Body of pancreas (tissue), 4 donors: ENCODE data around the gene PMPCA.

Experiments used
- POLR2A ChIP-seq, 3 donors: fragments of 450-650 bp; IDR thresholded peaks; one replicate each; pipeline ENCODE4 v1.6.1; 2016; ENCODE audit warnings: antibody characterized with exemption in 3 of 3, mild to moderate bottlenecking in 2 of 3
- TF ChIP-seq, protein P1 (sequence below), 7 experiments: fragments of 450-650 bp in 4 of 7; fragments of 200-600 bp in 3 of 7; sonication (generic) in 3 of 7; IDR thresholded peaks; one replicate each; pipeline ENCODE4 v1.5.1; 2016 to 2019; ENCODE audit warnings: antibody characterized with exemption in 7 of 7

DNA sequence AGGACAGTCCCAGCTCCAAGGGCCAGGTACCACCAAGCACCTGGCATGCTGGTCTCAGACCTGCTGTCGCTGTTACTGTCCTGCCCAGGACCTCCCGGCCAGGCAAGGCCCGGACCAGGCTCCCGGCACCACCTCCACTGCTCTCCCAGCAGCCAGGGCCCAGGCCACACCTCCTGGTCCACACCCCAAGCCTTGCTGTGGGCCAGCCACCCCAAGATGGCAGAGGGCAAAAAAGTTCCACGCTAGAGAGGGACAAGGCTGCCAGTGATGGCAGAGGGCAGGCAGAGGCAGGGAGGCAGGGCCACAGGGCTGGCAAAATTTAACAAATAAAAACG lies 48.0 kb upstream of the PMPCA start:
- TF ChIP-seq, protein P1, sequence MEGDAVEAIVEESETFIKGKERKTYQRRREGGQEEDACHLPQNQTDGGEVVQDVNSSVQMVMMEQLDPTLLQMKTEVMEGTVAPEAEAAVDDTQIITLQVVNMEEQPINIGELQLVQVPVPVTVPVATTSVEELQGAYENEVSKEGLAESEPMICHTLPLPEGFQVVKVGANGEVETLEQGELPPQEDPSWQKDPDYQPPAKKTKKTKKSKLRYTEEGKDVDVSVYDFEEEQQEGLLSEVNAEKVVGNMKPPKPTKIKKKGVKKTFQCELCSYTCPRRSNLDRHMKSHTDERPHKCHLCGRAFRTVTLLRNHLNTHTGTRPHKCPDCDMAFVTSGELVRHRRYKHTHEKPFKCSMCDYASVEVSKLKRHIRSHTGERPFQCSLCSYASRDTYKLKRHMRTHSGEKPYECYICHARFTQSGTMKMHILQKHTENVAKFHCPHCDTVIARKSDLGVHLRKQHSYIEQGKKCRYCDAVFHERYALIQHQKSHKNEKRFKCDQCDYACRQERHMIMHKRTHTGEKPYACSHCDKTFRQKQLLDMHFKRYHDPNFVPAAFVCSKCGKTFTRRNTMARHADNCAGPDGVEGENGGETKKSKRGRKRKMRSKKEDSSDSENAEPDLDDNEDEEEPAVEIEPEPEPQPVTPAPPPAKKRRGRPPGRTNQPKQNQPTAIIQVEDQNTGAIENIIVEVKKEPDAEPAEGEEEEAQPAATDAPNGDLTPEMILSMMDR (IDR thresholded peaks at IDR 0.05), result no peak
- no peak for TF ChIP-seq POLR2A (IDR thresholded peaks at IDR 0.05)
